K562 (cell line): ENCODE results near the gene TREH. TPM values are rescaled to one million over a fixed set of nuclear protein-coding genes. Genes with fewer than 3 reads are reported as not detected.

Experiments
- ATAC-seq: fragments of 200-7000 bp; cut with Tn5 transposase; 3 replicates; pipeline ENCODE4 v1.9.1; 2020; ENCODE audit warnings: moderate library complexity
- BruUV-seq: library from RNA; stranded (reverse); fragments of 400-500 nt; replicated peaks from 2 replicates; lab custom pipeline; 2021; lab: Mats Ljungman, UMichigan
- CTCF ChIA-PET: fragments of 300-600 bp; formaldehyde crosslinking; extraction: SDS; loops from one replicate; lab custom pipeline; 2021; ENCODE audit warnings: low intra/inter-chr PET ratio; lab: Yijun Ruan, JAX
- POLR2A ChIA-PET: fragments of 300-600, 350-650 bp; sonication (Branson Sonifier 250); formaldehyde crosslinking; extraction: SDS; loops from one replicate; lab custom pipeline; 2021; ENCODE audit warnings: antibody characterized with exemption, inconsistent platforms; lab: Yijun Ruan, JAX
- DNase-seq, 4 experiments: peaks; one replicate each; pipeline versions ENCODE4 v3.0.0 to v3.0.0-alpha.2; 2011 to 2018; ENCODE audit warnings: low spot score in 3 of 4, mixed read lengths in 3 of 4; ENCODE audit errors: extremely low read depth in 1 of 4
- FAIRE-seq: peaks from 2 replicates; lab custom pipeline; 2011; peaks lifted over from hg19 to GRCh38; lab: Jason Lieb, UNC
- H2AFZ ChIP-seq: 2 replicates; pipeline ENCODE4 v1.6.0; 2011; ENCODE audit warnings: low read depth, low read length, control low read depth, inconsistent platforms
- H3K27ac ChIP-seq: fragments of 200-600 bp; 3 replicates; pipeline ENCODE4 v1.8.0; 2011; ENCODE audit warnings: low read depth, mild to moderate bottlenecking, control low read depth, inconsistent platforms, low read length, moderate library complexity, mixed read lengths; ENCODE audit errors: extremely low read depth
- H3K27me3 ChIP-seq, 2 experiments: fragments of 300-600 bp in 1 of 2; 2 replicates in 1 of 2; 3 replicates in 1 of 2; pipeline versions ENCODE4 v1.6.0 to v1.8.0; 2011; ENCODE audit warnings: inconsistent platforms in 2 of 2, low read length in 2 of 2, mild to moderate bottlenecking in 1 of 2, mixed read lengths in 1 of 2, moderate library complexity in 1 of 2; ENCODE audit not compliant: control insufficient read depth in 2 of 2, insufficient read depth in 2 of 2
- H3K36me3 ChIP-seq: fragments of 300-600 bp; 3 replicates; pipeline ENCODE4 v1.8.0; 2011; ENCODE audit warnings: mild to moderate bottlenecking, low read length, inconsistent platforms; ENCODE audit not compliant: control insufficient read depth, insufficient read depth
- H3K4me1 ChIP-seq, 2 experiments: fragments of 200-600 bp in 1 of 2; replicated peaks in 1 of 2; 2 replicates in 1 of 2; 3 replicates in 1 of 2; pipeline versions ENCODE4 v1.5.1 to v1.8.0; 2011; ENCODE audit warnings: inconsistent platforms in 2 of 2, low read length in 2 of 2, mild to moderate bottlenecking in 1 of 2, mixed read lengths in 1 of 2, moderate library complexity in 1 of 2; ENCODE audit not compliant: control insufficient read depth in 2 of 2, insufficient read depth in 2 of 2
- H3K4me2 ChIP-seq: 2 replicates; pipeline ENCODE4 v1.6.1; 2011; ENCODE audit warnings: low read length, control low read depth, inconsistent platforms, mixed read lengths; ENCODE audit not compliant: insufficient read depth
- H3K4me3 ChIP-seq: fragments of 200-600 bp; sonication (generic), shearing (Covaris generic); 2 replicates; pipeline ENCODE4 v1.5.1; 2016; ENCODE audit warnings: control low read depth, inconsistent platforms
- H3K79me2 ChIP-seq: fragments of 200-600 bp; 3 replicates; pipeline ENCODE4 v1.8.0; 2011; ENCODE audit warnings: low read length, inconsistent platforms; ENCODE audit not compliant: control insufficient read depth, insufficient read depth
- H3K9ac ChIP-seq, 2 experiments: 2 replicates each; pipeline versions ENCODE4 v1.6.0 to v1.6.1; 2011; ENCODE audit warnings: low read depth in 2 of 2, low read length in 2 of 2, control low read depth in 1 of 2, inconsistent platforms in 1 of 2, mild to moderate bottlenecking in 1 of 2, mixed read lengths in 1 of 2; ENCODE audit not compliant: insufficient read depth in 1 of 2
- H3K9me1 ChIP-seq: one replicate; pipeline ENCODE4 v1.6.0; 2011; ENCODE audit warnings: inconsistent platforms, mild to moderate bottlenecking, low read length, moderate library complexity; ENCODE audit not compliant: control insufficient read depth, insufficient read depth
- H3K9me3 ChIP-seq: replicated peaks from 2 replicates; pipeline ENCODE4 v1.5.1; 2011; ENCODE audit warnings: low read depth, low read length, inconsistent platforms; ENCODE audit not compliant: control insufficient read depth, insufficient read depth
- H4K20me1 ChIP-seq: replicated peaks from 2 replicates; pipeline ENCODE4 v1.6.1; 2011; ENCODE audit warnings: low read length, inconsistent platforms, mixed read lengths; ENCODE audit not compliant: control insufficient read depth, insufficient read depth
- CAMTA2 ChIP-seq: fragments of 250-450 bp; sonication (Bioruptor Pico); conservative IDR thresholded peaks from 2 replicates; pipeline ENCODE4 v1.5.1; 2022
- CC2D1A ChIP-seq: fragments of 450-650 bp; IDR thresholded peaks from 2 replicates; pipeline ENCODE4 v1.6.1; 2017; ENCODE audit warnings: mild to moderate bottlenecking
- GABPA ChIP-seq: fragments of 200-800 bp; sonication (Bioruptor generic); conservative IDR thresholded peaks from 2 replicates; pipeline ENCODE4 v1.6.1; 2016; ENCODE audit warnings: low read depth, missing genetic modification characterization, missing compliant biosample characterization
- GATA2 ChIP-seq: sonication (generic); formaldehyde crosslinking; IDR thresholded peaks from 2 replicates; pipeline ENCODE4 v1.4.0; 2020; ENCODE audit warnings: mild to moderate bottlenecking, missing genetic modification reagents
- GTF2B ChIP-seq: IDR thresholded peaks from 2 replicates; pipeline ENCODE4 v1.6.1; 2011; ENCODE audit not compliant: insufficient read length; ENCODE audit errors: extremely low read depth
- THRA ChIP-seq: fragments of 450-650 bp; IDR thresholded peaks from 2 replicates; pipeline ENCODE4 v1.6.1; 2017; ENCODE audit warnings: mild to moderate bottlenecking, moderate library complexity
- WHSC1 ChIP-seq: IDR thresholded peaks from one replicate; pipeline ENCODE4 v1.6.1; 2012; ENCODE audit warnings: low read length, control low read depth, inconsistent platforms
- ZC3H8 ChIP-seq: fragments of 450-650 bp; IDR thresholded peaks from 2 replicates; pipeline ENCODE4 v1.6.1; 2017
- ZNF263 ChIP-seq: sonication (generic); formaldehyde crosslinking; IDR thresholded peaks from 2 replicates; pipeline ENCODE4 v1.8.0; 2022; ENCODE audit warnings: mild to moderate bottlenecking, missing genetic modification reagents, borderline replicate concordance
- ZNF696 ChIP-seq: fragments of 250-450 bp; sonication (Bioruptor Pico); conservative IDR thresholded peaks from 2 replicates; pipeline ENCODE4 v1.4.0; 2020; ENCODE audit warnings: mild to moderate bottlenecking, moderate library complexity
- WGBS: fragments of 100-300 bp; shearing (Covaris generic); methylation state at CpG from one replicate; pipeline ENCODE4 v1.1.6; 2016; ENCODE audit warnings: low coverage, mixed read lengths; ENCODE audit not compliant: insufficient coverage; ENCODE audit errors: missing lambda C conversion rate; 5-methylcytosine and 5-hydroxymethylcytosine counted together
- in situ Hi-C: fragments of 300-500 bp; cut with MboI; formaldehyde crosslinking; loops from 4 replicates; pipeline ENCODE4 v1.15.0; 2018; ENCODE audit warnings: inconsistent platforms, mixed read lengths
- intact Hi-C: fragments of 100-400 bp; cut with micrococcal nuclease; formaldehyde crosslinking; loops from 2 replicates; pipeline ENCODE4 v1.14.2; 2022
- polyA plus RNA-seq, 8 experiments: library from polyadenylated mRNA; depleted of rRNA in 4 of 8; stranded (reverse) in 5 of 8; unstranded in 3 of 8; fragments of >200 nt; fragmentation: Nextera tagmentation in 2 of 8; fragmentation: Illumina TruSeq in 1 of 8; extraction: Ambion mirVana in 2 of 8; extraction: Trizol in 1 of 8; gene quantifications; 2 replicates each; pipeline versions ENCODE4 v1.2.1 to v1.2.3, GENCODE V29; 2011 to 2014; ENCODE audit warnings: inconsistent platforms in 1 of 8, missing spikeins in 1 of 8
- total RNA-seq, 7 experiments: library from RNA; depleted of rRNA in 6 of 7; stranded (reverse); fragments of >200 nt in 6 of 7; fragmentation: Illumina TruSeq in 2 of 7; extraction: Trizol in 2 of 7; gene quantifications; 2 replicates each; pipeline versions ENCODE4 v1.2.1 to v1.2.3, GENCODE V29; 2011 to 2021; ENCODE audit warnings: low replicate concordance in 1 of 7

The TREH gene
- total and polyA plus RNA-seq, 9 of the 15 experiments (the other 6 are each of a cell fraction or from before 2014, with no cell fraction given) = 0.09 to 0.20 (median 0.11) TPM; not detected in 6

- peak overlapping the region; percentile 85 for H2AFZ ChIP-seq
- DNase-seq = no peak
- 36% methylated on average over 4 of the region's 4 CpGs for WGBS
- POLR2A ChIA-PET = interaction anchor here (0.7 to 3.7 kb wide), 10 partner anchors 11 to 633 kb away, joined by 3 to 21 read pairs (median 3); partner anchors contain the start of genes CENATAC and PHLDB1
- H3K36me3 ChIP-seq = peaks cover 14% of the 10 kb centered on the region
- H3K9me1 ChIP-seq = no peaks in the 10 kb centered on the region
- H3K27me3 ChIP-seq = no peaks in the 10 kb centered on the region
- H4K20me1 ChIP-seq = no peaks in the 10 kb centered on the region
- H3K4me2 ChIP-seq = peak overlapping the region; percentile 91
- H3K9ac ChIP-seq = peak overlapping the region; percentile 66 to 94
- in situ Hi-C loops (no loop called here), intact Hi-C loops (no loop called here)
- ATAC-seq = peak; percentile 2; the same call in 2 of the 3 replicates
- CTCF ChIA-PET = no interaction called here
- H3K9me3 ChIP-seq = no peaks in the 10 kb centered on the region
- H3K27ac ChIP-seq = peak overlapping the region; percentile 70
- H3K79me2 ChIP-seq = peaks cover 13% of the 10 kb centered on the region
- peaks cover 28 to 44% of the 10 kb centered on the region in 2 experiments for H3K4me1 ChIP-seq
- H3K4me3 ChIP-seq = peak overlapping the region; percentile 60
- 0 out of 2 replicates have a peak, but pooled peaks have one; percentile 20 for TF ChIP-seq GATA2 (CRISPR knock-in tag)
- 0 out of 2 replicates have a peak, but pooled peaks have one; percentile 22 for TF ChIP-seq ZNF263 (CRISPR knock-in tag)
- no peak for TF ChIP-seq ZNF696 (CRISPR knock-in tag)
- TF ChIP-seq CC2D1A = no peak
- TF ChIP-seq THRA = no peak
- TF ChIP-seq GTF2B = no peak
- TF ChIP-seq CAMTA2 (CRISPR knock-in tag) = no peak
- TF ChIP-seq WHSC1 = no peak
- TF ChIP-seq ZC3H8 = no peak
- no peak for TF ChIP-seq GABPA (tag)
- TSS peak; percentile 38 for BruUV-seq
- peak; percentile 23 for FAIRE-seq
These were observed 57.6 kb downstream of the TREH start for GRCh38 chr11:118621784-118622375.
